RWPE2 (cell line): Measurements from ENCODE around the gene EEPD1.
"Not testable (repeated sequence)": the region's sequence is repeated elsewhere in the genome, so short reads cannot be mapped to it uniquely, and the experiment has no call there.

Source experiments
- ATAC-seq: fragments of 200-7000 bp; cut with Tn5 transposase; 3 replicates; pipeline ENCODE4 v1.9.1; 2021; ENCODE audit warnings: low read depth
- DNase-seq: peaks from one replicate; pipeline ENCODE4 v3.0.0-alpha.2; 2020; ENCODE audit warnings: low spot score
- H3K27ac ChIP-seq: fragments of 450-650 bp; 2 replicates; pipeline ENCODE4 v1.5.1; 2017; ENCODE audit warnings: mild to moderate bottlenecking; ENCODE audit not compliant: poor library complexity, severe bottlenecking
- H3K27me3 ChIP-seq: fragments of 250-450 bp; sonication (Bioruptor Pico); 2 replicates; pipeline ENCODE4 v1.5.1; 2021; ENCODE audit warnings: mild to moderate bottlenecking, moderate library complexity; ENCODE audit not compliant: insufficient read depth, poor library complexity, severe bottlenecking
- H3K36me3 ChIP-seq: fragments of 250-450 bp; sonication (Bioruptor Pico); 2 replicates; pipeline ENCODE4 v1.5.1; 2020; ENCODE audit warnings: low read depth, mild to moderate bottlenecking, moderate library complexity
- H3K4me1 ChIP-seq: fragments of 250-450 bp; sonication (Bioruptor Pico); 2 replicates; pipeline ENCODE4 v1.5.1; 2021; ENCODE audit warnings: mild to moderate bottlenecking, moderate library complexity; ENCODE audit not compliant: insufficient read depth, poor library complexity, severe bottlenecking
- H3K4me3 ChIP-seq: fragments of 250-450 bp; sonication (Bioruptor Pico); 2 replicates; pipeline ENCODE4 v1.5.1; 2021; ENCODE audit warnings: mild to moderate bottlenecking, moderate library complexity; ENCODE audit not compliant: severe bottlenecking
- H3K9me3 ChIP-seq: fragments of 250-450 bp; sonication (Bioruptor Pico); 2 replicates; pipeline ENCODE4 v1.5.1; 2021; ENCODE audit warnings: mild to moderate bottlenecking, moderate library complexity; ENCODE audit not compliant: severe bottlenecking
- CTCF ChIP-seq: fragments of 450-650 bp; IDR thresholded peaks from one replicate; pipeline ENCODE4 v1.5.1; 2017; ENCODE audit warnings: mild to moderate bottlenecking, moderate library complexity; ENCODE audit not compliant: poor library complexity, severe bottlenecking

Gene EEPD1

GRCh38 chr7:36314491-36314890 lies 161.4 kb downstream of the EEPD1 start:
- no peak for TF ChIP-seq CTCF
- ATAC-seq (no peak), DNase-seq (no peak)
- H3K4me1 ChIP-seq: no peaks in the 10 kb centered on the region
- H3K27me3 ChIP-seq: no peaks in the 10 kb centered on the region
- no peaks in the 10 kb centered on the region for H3K9me3 ChIP-seq
- no peaks in the 10 kb centered on the region for H3K36me3 ChIP-seq
- no peak overlapping the region for H3K27ac ChIP-seq
- H3K4me3 ChIP-seq: no peak overlapping the region

- Histone ChIP-seq H3K9me3 (no peaks in the 10 kb centered on the region), H3K4me3 (no peak overlapping the region), H3K4me1 (no peaks in the 10 kb centered on the region), H3K27me3 (no peaks in the 10 kb centered on the region), H3K36me3 (no peaks in the 10 kb centered on the region), H3K27ac (no peak overlapping the region)
- DNase-seq (no peak), ATAC-seq (no peak)
- no peak for TF ChIP-seq CTCF
Measured at GRCh38 chr7:36315309-36315944, 162.4 kb downstream of the EEPD1 start.

GRCh38 chr7:36316319-36316718 lies 163.3 kb downstream of the EEPD1 start:
- Histone ChIP-seq H3K4me3 (no peak overlapping the region), H3K9me3 (no peaks in the 10 kb centered on the region), H3K27me3 (no peaks in the 10 kb centered on the region), H3K4me1 (no peaks in the 10 kb centered on the region), H3K27ac (no peak overlapping the region), H3K36me3 (no peaks in the 10 kb centered on the region)
- DNase-seq (no peak), ATAC-seq (no peak)
- TF ChIP-seq CTCF: no peak

- ATAC-seq: no peak
- Histone ChIP-seq H3K9me3 (no peaks in the 10 kb centered on the region), H3K36me3 (no peaks in the 10 kb centered on the region), H3K4me1 (no peaks in the 10 kb centered on the region), H3K4me3 (no peak overlapping the region), H3K27me3 (no peaks in the 10 kb centered on the region), H3K27ac (no peak overlapping the region)
- no peak for DNase-seq
- no peak for TF ChIP-seq CTCF
Measured at GRCh38 chr7:36317276-36317675, 164.2 kb downstream of the EEPD1 start.

- no peaks in the 10 kb centered on the region for H3K9me3 ChIP-seq
- no peak for TF ChIP-seq CTCF
- H3K4me3 ChIP-seq: no peak overlapping the region
- H3K27ac ChIP-seq: no peak overlapping the region
- no peaks in the 10 kb centered on the region for H3K27me3 ChIP-seq
- DNase-seq (no peak), ATAC-seq (no peak)
- H3K36me3 ChIP-seq: no peaks in the 10 kb centered on the region
- no peaks in the 10 kb centered on the region for H3K4me1 ChIP-seq
Measured at GRCh38 chr7:36318116-36318515, 165.1 kb downstream of the EEPD1 start.

- not testable (repeated sequence) for H3K4me3 ChIP-seq, H3K27ac ChIP-seq, ATAC-seq, H3K9me3 ChIP-seq, H3K27me3 ChIP-seq, DNase-seq, H3K36me3 ChIP-seq, H3K4me1 ChIP-seq
Measured at GRCh38 chr7:36321284-36321683, 168.2 kb downstream of the EEPD1 start.
